Ascending aorta (tissue), 2 donors: ENCODE measurements around the gene FRMD1. TPM values are rescaled to one million over a fixed set of nuclear protein-coding genes. Genes with fewer than 3 reads are reported as not detected.

Experiments used
- DNase-seq, 2 donors: peaks; one replicate each; pipeline ENCODE4 v3.0.0-alpha.2; 2019; ENCODE audit warnings: low spot score in 2 of 2
- H3K27ac ChIP-seq, 2 donors: fragments of 200-600 bp; sonication (generic); one replicate each; pipeline ENCODE4 v1.5.1; 2016 to 2017; ENCODE audit warnings: mild to moderate bottlenecking in 1 of 2
- H3K27me3 ChIP-seq: fragments of 200-600 bp; sonication (generic); one replicate; pipeline ENCODE4 v1.5.1; 2017
- H3K36me3 ChIP-seq, 2 donors: fragments of 200-600 bp; sonication (generic); one replicate each; pipeline ENCODE4 v1.5.1; 2016
- H3K4me1 ChIP-seq, 2 donors: fragments of 200-600 bp; sonication (generic); one replicate each; pipeline ENCODE4 v1.5.1; 2016 to 2017; ENCODE audit warnings: mild to moderate bottlenecking in 1 of 2
- H3K4me3 ChIP-seq, 2 donors: fragments of 200-600 bp; sonication (generic); one replicate each; pipeline ENCODE4 v1.5.1; 2016 to 2017; ENCODE audit warnings: mild to moderate bottlenecking in 1 of 2
- H3K9me3 ChIP-seq, 2 donors: fragments of 200-600 bp; sonication (generic); one replicate each; pipeline ENCODE4 v1.5.1; 2016
- CTCF ChIP-seq, 3 experiments: fragments of 200-600 bp in 2 of 3; fragments of 450-650 bp in 1 of 3; sonication (generic) in 2 of 3; IDR thresholded peaks; one replicate each; pipeline ENCODE4 v1.5.1; 2016 to 2019; ENCODE audit warnings: antibody characterized with exemption in 3 of 3, mild to moderate bottlenecking in 1 of 3, moderate library complexity in 1 of 3
- intact Hi-C: fragments of 100-400 bp; cut with DNase I; formaldehyde crosslinking; loops from one replicate; pipeline ENCODE4 v1.15.1; 2023
- total RNA-seq: library from RNA; depleted of rRNA; stranded (reverse); fragments of >200 nt; gene quantifications from one replicate; pipeline ENCODE4 v1.1.0, GENCODE V29; 2016

FRMD1 gene
- total RNA-seq, 1 donor from 2014 or later, result not detected

GRCh38 chr6:168034537-168034936 is 44.5 kb downstream of the FRMD1 start:
- Histone ChIP-seq H3K4me3 (no peak overlapping the region), H3K36me3 (no peaks in the 10 kb centered on the region), H3K9me3 (peaks cover 4% of the 10 kb centered on the region in 2 donors), H3K27ac (no peak overlapping the region), H3K4me1 (no peaks in the 10 kb centered on the region), H3K27me3 (no peaks in the 10 kb centered on the region)
- intact Hi-C loops, result no loop called here
- no peak for TF ChIP-seq CTCF (IDR thresholded peaks at IDR 0.05)
- DNase-seq, result no peak

GRCh38 chr6:168033791-168034190 is 45.2 kb downstream of the FRMD1 start:
- Histone ChIP-seq H3K4me1 (no peaks in the 10 kb centered on the region), H3K27me3 (no peaks in the 10 kb centered on the region), H3K36me3 (no peaks in the 10 kb centered on the region), H3K27ac (no peak overlapping the region), H3K4me3 (no peak overlapping the region), H3K9me3 (no peaks in the 10 kb centered on the region)
- DNase-seq, result no peak
- intact Hi-C loops, result no loop called here
- TF ChIP-seq CTCF (IDR thresholded peaks at IDR 0.05), result no peak

GRCh38 chr6:168032005-168032760 is 46.8 kb downstream of the FRMD1 start:
- Histone ChIP-seq H3K4me1 (no peaks in the 10 kb centered on the region), H3K4me3 (no peak overlapping the region), H3K27me3 (no peaks in the 10 kb centered on the region), H3K36me3 (no peaks in the 10 kb centered on the region), H3K27ac (no peak overlapping the region), H3K9me3 (no peaks in the 10 kb centered on the region)
- TF ChIP-seq CTCF (IDR thresholded peaks at IDR 0.05), result no peak
- no peak for DNase-seq
- intact Hi-C loops, result no loop called here

GRCh38 chr6:168031411-168031971 is 47.5 kb downstream of the FRMD1 start:
- TF ChIP-seq CTCF (IDR thresholded peaks at IDR 0.05), result no peak
- intact Hi-C loops, result no loop called here
- DNase-seq, result no peak
- H3K9me3 ChIP-seq, result no peaks in the 10 kb centered on the region
- H3K36me3 ChIP-seq, result no peaks in the 10 kb centered on the region
- no peaks in the 10 kb centered on the region for H3K27me3 ChIP-seq
- H3K4me3 ChIP-seq, result no peak overlapping the region
- no peak overlapping the region for H3K27ac ChIP-seq
- no peaks in the 10 kb centered on the region for H3K4me1 ChIP-seq

- H3K27me3 ChIP-seq, result no peaks in the 10 kb centered on the region
- H3K9me3 ChIP-seq, result no peaks in the 10 kb centered on the region
- DNase-seq, result no peak
- TF ChIP-seq CTCF (IDR thresholded peaks at IDR 0.05), result no peak
- H3K4me1 ChIP-seq, result no peaks in the 10 kb centered on the region
- intact Hi-C loops, result no loop called here
- H3K27ac ChIP-seq, result no peak overlapping the region
- H3K4me3 ChIP-seq, result no peak overlapping the region
- no peaks in the 10 kb centered on the region for H3K36me3 ChIP-seq
Measured at GRCh38 chr6:168030908-168031307, 48.1 kb downstream of the FRMD1 start.
